Iris pigment epithelial cell (primary cell): ENCODE measurements around the gene PDGFA.

Experiments used
- DNase-seq: peaks from one replicate; pipeline ENCODE4 v3.0.0-alpha.2; 2011; ENCODE audit warnings: low read depth

Gene PDGFA

DNA sequence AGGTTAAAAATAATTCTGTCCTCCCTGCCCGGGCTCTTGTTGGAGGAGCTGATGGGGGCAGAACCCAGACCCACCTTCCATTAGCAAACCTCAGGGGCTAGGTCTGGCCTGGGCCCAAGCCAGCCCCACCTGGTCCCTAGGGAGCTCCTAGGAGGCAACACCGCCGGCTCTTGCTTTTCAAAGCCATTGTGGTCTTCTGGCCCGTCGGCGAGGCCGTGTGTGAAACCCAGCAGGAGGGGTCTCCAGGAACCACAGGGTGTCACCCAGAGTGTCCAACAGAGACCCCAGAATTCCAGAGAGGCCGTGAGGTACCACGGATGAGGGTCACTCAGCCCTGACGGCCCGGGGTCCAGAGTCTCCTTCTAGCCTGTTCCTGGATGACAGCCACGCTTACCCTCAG is 16.6 kb upstream of the PDGFA start:
- no peak for DNase-seq

DNA sequence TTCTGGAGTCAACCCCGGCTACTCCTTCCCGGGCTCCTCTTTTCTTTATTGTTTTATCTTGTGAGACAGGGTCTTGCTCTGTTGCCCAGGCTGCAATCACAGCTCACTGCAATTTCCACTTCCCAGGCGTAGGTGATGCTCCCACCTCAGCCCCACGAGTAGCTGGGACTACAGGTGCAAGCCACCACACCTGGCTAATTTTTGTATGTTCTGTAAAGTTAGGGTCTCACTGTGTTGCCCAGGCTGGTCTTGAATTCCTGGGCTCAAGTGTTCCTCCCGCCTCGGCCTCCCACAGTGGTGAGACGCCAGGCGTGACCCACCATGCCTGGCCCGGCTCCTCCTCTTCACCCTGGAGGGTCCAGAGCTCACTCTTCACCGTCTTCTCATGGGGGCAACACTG is 15.3 kb upstream of the PDGFA start:
- no peak for DNase-seq

DNA sequence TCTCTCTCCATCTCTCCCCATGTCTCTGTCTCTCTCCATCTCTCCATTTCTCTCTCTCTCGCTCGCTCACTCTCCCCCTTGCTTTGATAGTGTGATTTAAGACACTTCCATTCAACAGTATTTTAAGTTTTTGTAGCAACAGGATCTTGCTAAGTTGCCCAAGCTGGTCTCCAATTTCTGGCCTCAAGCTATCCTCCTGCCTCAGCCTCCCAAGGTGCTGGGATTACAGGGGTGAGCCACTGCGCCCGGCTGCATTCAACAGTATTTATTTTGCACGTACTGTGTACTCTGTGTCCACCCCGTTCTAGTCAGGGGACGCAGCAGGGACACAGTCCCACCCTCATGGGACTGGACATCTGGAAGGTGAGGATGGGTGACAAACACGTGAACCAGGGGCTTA is 14.4 kb upstream of the PDGFA start:
- no peak for DNase-seq

DNA sequence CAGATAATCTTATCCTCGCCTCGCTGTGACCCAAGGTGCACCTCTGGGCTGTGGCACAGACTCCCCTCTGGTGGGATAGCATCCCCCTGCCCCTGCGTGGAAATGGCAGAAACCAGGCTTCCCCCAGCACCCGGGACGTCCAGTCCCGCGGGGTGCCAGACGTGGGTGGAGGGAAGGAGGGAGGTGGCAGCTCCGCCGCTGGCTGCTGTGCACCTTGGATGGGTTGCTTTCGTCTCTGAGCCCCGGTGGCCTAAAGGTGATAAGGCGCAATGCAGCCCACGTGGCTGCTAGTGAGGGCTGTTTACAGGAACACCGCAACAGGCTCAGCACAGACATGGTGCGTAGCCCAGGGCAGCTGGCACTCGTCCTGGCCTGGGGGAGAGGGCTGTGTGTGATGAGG is 13.6 kb upstream of the PDGFA start:
- DNase-seq = no peak

DNA sequence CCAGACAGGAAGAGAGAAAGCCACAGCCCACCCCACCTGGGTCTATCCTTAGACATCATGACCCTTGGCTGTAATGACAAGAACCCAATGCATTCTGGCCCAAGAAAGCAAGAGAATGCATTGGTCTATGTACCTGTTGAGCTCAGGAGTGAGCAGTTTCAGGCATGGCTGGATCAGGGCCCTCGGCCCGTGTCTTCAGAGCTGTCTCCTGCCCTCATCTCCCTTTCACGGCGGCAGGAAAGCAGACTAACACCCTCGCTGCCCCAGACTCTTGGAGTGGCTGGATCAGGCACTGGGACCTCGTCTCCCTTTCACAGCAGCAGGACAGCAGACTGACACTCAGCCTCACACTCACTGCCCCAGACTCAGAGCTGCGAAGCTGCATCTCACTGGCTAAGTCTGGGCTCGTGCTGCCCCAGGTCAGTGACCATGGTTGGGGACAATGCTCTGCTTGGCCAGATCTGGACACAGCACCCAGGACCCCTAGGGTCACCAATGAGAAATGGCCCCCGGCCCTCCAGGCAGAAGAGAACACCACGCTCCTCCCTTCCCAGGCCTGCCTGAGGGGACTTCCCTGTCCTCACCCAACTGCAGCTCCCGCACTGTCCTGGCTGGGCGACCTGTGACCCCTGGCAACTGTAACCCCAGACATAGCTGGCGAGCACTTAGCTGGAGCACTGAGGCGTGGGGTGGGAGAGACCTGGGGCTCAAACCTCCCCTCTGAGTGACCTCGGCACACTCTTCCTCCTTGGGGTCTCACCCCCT is 12.9 kb upstream of the PDGFA start:
- no peak for DNase-seq

DNA sequence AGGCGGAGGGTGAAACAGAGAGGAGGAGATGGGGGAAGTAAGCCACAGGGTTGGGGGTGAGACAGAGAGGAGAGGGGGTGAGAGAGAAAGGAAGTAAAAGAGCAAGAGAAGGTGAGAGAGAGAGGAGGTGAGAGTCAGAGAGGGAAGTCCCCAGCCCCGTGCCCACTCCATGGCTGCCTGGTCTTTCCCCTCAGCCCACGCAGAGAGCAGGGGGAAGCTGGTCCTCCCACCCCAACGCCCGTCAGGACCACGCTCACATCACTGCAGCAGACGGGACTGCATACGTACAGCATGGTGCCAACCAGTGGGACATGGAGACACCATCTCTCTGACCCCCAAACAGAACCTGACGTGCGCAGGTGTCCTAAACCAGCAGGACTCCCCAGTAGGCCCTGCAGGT is 12.1 kb upstream of the PDGFA start:
- DNase-seq = no peak

DNA sequence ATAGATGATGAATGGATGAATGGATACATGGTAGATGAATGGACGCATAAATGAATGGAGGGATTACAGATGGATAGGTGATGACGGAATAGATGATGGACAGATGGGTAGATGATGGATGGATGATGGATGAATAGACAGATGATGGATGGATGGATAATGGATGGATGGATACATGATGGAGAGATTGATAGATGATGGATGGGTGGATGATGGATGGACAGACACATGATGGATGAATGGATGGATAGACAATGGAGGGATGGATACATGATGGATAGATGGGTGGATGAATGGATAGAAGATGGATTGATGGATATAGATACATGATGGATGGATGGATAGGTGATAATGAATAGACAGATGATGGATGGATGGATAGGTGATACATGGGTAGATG is 8.8 kb upstream of the PDGFA start:
- no peak for DNase-seq

DNA sequence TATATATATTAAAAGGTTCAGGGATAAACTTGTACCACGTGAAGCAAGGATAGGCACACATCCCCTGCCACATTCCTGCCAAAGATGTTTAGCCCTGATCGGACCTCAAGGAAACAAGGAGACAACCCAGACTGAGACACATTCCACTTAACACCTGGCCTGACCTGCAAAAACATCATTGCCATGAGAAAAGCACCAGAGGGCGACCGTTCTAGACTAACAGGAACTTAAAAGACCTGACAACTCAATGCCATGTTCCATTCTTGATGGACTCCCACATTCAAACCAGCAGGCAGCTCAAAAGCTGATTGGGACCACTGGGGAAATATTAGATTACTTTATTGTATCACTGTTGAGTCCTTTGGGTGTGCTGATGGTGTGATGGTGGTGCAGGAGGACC is 8.1 kb upstream of the PDGFA start:
- DNase-seq = no peak

DNA sequence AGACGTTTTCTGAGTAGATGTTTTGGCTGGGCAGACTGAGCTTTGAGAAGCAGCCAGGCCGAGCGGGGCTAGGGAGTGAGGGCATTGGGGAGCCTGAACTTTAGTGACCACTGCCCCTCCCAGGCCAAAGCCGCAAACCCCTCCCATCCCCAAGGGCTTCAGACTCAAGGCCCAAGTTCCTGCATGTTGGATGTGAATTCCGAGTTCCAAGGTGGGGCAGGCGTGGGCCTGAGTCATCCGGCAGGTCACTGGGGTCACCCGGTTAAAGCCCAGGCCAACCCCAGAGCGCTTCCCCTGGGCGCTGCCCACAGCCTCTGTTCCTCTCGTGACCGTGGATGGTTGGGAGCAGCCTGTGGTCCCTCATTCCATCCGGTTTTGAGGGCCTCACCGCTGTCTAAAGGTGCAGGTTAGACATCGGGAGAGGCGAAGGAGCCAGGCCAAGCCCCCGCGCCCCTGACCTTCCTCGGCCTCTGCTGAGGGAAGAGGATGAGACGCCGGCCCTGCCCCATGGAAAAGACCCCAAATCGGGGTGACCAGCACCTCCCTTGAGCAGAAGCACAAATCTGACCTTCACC is 6.9 kb upstream of the PDGFA start:
- DNase-seq = no peak

DNA sequence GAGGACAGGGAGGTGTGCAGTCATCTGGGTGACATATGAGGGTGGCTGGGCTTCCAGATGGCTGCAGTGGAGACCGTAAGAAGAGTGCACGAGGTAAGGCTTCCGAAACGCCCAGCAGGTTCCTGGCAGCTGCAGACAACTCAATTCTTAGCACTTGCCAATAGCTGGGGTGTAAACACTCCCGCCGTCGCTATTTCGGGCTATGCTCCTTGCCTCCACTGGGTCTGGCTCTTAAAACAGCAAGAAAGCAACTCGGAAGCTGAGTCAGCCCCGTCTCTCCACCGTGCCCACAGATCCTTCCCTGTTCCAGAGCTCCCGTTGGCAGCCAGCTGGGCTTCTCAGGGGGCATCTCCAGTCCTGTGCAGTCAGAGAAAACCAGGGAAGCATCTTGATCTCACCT is 6.1 kb upstream of the PDGFA start:
- DNase-seq = no peak

DNA sequence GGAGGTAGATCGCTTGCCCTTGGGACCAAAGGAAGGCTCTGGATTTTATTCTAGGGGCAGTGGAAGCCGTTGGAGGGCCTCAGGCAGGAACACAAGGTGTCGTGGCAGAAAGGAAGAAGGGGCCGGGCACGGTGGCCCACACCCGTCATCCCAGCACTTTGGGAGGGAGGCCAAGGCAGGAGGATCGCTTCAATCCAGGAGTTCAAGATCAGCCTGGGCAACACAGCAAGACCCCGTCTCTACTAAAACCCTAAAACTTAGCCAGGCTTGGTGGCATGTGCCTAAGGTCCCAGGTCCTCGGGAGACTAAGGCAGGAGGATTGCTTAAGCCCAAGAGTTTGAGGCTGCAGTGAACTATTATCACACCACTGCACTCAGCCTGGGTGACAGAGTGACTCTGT is 5.2 kb upstream of the PDGFA start:
- DNase-seq = no peak

DNA sequence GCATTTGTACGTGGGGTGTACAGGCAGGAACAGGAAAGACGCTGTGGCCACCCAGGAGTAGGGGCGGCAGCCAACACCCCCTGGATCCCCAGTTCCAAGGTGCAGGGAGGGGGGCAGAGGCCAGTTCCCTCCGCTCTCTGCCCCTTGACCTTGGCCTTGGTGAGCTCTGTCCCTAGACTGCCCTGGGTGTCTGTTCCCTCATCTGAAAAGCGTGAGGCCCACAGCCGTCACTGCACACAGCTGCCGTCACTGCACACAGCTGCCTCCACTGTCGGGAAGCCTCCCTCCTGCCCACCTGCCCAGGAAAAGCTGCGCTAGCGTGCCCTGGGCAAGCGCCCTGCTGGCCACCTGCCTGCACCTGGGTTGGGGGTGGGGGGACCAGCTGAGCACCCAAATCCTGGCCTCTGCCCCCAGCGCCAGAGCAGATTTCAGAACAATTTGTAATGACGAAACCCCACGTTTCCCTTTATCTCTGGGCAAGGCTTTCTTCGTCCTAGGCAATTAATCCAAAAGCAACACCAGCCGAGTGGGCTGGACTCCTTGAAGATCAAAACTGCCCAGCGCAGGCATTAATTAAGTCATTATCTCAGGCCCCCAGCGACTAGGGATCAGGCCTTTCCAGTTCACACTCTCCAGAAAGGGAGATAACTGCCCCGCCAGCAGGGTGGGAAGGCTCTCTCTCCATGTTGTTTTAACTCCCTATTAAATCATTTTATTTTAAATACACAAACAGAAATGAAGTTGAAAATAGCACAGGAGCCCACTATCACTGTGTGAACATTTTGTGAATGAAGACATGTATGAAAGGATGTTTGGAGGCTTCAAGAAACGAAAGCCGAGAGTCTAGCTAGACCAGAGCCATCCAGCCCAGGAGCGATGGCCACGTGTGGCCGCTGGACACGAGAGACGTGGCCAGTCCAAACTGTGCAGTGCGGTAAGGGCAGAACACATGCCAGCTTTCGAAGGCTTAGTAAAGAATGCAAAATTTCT is 4.0 kb upstream of the PDGFA start:
- no peak for DNase-seq

DNA sequence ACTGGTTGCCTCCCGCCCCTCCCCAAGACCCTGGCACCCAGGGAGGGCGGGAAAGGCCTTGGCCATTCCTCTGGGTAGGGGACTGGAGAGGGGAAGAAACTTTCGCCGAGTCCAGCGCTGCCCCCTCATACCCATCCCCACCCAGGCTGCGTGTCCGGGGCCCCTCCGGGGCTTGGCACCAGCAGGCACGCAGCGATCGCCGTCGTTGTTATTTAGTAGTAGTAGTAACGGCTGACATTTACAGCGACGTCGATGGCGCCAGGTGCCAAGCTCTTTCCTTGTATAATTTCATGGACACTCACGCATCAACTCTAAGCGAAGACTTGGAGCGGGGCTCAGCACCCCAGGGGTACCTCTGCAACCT is 3.3 kb upstream of the PDGFA start:
- no peak for DNase-seq

DNA sequence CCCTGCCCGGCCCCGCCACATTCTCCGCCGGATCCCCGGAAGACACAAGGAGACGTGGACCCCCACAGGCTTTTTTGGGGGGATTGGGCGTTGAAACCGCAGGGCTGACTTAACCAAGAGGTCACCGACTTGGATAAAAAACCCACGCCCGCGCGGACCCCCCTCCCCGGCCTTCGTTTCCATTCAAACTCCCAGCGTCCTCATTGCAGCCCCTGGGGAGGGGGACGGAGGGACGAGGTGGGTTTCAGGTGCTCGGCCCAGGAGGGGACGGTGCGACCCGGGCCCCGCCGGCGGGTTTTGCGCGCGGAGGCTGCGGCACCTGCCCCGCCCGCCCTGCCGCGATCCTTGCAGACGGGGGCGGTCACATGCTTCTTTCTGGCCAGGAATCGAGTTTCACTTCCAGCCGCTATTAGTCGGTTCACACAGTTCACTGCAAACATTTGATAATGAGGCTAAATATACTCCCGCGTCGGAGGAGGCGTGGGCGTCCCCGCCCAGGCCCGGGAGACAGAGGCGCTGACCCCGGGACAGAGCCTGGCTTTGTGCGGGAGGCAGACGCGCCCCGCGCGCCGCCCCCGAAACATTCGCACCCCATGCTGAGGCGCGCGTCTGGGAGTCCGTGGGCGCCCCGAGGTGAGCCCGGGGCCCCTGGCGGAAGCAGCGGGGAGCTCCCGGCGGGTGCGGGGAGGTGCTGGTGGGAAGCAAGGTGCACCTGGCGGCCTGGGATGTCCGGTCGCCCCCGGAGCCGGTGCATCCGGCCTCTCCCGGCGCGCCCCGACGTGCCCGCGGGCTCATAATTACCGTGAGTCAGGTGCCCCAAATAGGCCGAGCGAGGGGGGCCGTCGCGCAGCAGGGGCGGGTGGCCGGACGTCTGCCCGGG is 2.7 kb upstream of the PDGFA start:
- peak; percentile 60 for DNase-seq

DNA sequence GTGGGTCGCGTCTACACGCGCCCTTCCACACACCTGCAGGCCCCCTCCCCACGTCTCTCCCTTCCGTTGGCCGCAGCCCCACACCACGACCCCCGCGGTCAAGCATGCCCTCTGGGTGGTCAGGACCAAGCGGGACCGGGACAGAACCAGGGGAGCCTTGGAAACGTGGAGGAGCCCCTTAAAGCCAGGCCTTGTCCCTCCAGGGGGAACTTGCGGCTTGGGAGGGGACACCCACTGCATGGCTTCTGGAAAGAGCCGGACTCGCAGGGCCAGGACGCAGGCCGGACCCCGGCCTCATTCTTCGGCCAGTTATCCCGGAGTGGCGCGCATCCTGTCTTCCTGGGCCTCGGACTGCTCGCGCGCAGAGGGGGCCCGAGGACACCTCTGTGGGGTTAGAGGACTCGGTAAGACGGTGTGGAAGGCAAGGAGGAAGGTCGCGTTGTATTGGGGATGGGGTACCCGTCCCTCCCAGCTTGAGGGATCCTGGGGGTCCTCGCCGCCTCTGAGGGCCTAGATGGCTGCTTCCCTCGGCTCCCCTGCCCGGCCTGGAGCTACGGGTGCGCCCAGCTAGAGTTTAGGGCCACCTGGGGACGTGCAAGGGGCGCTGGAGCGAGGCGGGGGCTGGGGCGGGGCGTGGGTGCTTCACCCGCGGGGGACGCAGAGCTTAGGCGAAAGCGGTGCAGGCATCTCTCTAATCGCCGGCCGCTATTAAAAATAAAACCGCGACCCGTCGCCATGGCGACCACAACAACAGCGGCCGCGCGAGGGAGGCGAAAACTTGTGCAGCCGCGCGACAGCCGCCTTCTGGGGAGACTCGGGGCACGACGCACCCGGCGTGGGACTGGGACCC is 1.8 kb upstream of the PDGFA start:
- no peak for DNase-seq

DNA sequence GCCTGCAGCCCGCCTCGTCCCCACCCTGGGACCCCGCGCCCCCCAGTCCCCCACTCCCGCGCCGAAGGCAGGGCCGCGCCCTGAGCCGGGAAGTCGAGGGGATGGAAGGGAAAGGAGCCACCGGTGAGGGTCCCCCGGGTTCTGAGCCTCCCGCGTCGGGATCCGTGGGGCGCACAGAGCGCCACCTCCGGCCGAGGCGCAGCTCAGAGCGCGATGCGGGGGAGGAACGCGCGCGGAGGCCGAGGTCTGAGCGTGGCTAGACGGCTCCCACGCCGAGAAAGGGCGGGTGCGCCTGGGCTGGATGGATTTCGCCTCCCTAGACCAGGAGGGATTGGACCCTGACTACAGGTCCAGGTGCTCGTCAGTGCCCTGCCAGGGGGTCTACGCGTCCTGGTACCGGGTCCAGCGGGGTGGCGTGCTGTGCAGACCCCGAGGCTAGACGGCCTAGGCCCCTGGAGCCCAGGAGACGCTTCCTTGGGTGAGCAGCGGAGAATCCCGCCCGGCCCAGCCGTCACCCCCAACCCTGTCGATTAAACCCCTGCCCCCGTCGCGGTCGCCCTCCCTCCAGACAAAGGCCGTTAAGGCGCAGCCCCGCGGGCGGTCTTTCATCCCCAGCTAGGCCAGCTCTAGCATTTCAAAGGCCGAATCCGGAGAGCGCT is 986 bp upstream of the PDGFA start:
- peak; percentile 36 for DNase-seq

DNA sequence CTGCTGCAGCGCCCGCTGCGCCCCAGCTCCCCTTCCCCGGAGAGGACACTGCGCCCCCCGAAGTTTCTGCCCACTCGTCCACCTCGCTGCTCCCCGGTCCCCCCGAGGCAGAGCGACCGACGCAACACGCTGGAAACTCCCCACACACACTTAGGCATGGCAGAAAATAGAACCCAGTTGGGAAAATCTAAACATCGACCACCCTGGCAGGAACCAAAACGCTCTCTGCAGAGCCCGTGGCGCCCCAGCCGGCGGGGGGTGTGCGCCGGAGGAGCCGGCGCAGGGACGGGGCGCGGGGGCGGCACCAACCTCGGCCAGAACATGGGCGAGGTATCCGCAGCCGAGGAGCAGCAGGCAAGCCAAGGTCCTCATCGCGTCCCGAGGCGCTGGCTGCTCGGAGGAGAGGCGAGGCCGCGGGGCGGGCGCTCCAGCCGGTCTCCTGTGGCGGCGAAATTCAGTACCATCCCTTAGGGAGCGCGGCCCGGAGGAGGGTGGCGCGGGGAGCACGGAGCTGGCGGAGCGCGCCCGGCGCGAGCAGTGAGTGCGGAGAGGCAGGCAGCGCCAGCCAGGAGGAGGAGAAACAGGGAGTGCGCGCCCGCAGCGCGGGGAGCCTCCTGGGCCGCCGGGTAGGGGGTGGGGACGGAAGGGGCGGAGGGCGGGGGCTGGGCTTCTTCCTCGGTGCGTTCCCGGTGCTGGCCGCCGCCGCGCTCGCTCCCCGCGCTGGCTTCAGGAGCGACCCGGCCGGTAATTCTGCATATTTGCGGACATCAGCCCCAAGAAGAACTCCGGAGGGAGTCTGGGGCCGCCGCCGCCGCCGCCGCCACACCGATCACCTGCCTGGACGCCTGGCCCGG is 789 bp downstream of the PDGFA start:
- DNase-seq = peak; percentile 82

DNA sequence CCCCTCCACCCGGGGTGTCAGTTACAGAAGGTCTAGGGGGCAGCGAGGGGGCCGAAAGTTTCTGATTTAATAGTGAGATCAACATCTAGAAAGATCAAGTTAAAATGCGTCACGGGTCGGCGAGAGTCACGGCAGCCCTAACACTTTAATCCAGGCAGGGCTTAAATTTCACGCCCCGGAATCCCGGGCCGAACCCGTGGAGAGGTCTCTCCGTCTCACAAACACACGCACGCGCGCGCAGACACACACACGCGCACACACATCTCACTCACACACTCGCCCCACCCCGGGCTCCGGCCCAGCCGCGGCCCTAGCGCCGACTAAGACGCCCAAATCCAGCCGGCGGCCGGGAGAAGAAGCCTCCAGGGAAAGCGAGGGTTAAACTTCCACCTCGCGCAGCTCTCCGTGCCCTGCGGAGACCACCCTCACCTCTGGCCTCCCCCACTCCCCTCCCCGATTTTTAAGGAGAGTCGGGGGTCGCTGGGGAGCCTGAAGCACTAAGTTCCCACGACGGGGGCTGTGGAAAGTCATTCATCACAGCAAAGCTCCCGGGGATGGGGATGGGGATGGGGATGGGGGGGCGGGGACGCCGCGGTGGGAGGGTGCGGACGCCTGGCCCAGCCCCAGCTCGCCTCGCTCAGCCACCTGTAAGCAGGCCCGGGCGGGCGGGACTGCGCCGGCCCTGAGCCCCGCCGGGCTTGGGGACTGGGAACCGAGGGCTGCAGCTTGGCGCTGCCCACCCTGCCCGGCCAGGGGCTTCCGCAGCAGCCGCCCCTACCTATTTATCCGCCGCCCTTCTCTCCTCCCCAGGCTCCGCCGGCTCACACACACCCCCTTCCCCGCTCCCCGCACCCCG is 1.6 kb downstream of the PDGFA start:
- peak; percentile 74 for DNase-seq
